ENCODE results near the gene VAV3. TPM values are rescaled to one million over a fixed set of nuclear protein-coding genes. Genes with fewer than 3 reads are reported as not detected.

VAV3 gene
- total RNA-seq, 2 experiments from 2014 or later = 2.3 to 8.3 TPM

DNA sequence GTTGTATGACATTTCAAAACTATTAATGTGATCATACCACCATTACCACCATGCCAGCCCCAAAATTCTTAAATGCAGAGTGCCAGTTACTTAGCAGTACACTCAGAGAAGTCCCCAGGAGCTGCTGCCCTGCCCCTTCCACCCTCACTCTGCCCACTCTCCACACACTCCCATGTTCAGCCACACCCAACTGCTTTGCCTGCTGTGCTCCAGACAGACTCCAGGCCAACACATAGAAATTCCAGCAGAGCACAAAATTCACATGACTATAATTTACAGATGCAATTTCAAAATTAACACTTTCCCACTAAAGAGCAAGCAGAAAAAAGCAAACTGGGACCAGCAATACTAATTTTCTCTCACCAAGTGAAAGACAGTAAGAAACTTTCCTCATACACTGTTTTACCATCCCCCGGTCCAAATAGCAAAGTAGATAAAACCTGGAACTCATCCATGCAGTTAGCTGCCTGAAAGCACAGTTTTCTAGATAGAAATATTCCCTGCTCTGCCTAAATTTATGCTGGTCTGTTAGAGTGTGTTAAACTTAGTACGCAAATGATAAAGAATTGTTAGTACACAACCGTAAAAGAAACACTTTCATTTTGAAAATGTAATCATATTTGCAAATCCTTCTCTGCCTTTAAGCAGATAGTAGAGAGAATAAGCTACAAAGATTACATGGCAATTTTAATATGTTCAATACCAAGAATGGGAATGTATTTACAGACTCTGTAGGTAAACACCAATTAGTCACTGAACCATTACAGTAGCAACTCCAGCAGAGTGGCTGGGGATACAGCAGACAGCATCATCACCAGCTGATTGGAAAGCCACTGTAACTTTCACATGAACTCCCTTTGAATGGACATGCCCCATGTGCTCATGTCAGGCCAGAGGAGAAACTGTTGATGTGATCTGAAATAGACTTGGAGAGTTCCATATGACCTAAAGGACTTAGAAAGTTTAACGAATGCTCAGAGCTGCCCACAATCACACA, 176.5 kb downstream of the VAV3 start:
- TF ChIP-seq, protein P1, sequence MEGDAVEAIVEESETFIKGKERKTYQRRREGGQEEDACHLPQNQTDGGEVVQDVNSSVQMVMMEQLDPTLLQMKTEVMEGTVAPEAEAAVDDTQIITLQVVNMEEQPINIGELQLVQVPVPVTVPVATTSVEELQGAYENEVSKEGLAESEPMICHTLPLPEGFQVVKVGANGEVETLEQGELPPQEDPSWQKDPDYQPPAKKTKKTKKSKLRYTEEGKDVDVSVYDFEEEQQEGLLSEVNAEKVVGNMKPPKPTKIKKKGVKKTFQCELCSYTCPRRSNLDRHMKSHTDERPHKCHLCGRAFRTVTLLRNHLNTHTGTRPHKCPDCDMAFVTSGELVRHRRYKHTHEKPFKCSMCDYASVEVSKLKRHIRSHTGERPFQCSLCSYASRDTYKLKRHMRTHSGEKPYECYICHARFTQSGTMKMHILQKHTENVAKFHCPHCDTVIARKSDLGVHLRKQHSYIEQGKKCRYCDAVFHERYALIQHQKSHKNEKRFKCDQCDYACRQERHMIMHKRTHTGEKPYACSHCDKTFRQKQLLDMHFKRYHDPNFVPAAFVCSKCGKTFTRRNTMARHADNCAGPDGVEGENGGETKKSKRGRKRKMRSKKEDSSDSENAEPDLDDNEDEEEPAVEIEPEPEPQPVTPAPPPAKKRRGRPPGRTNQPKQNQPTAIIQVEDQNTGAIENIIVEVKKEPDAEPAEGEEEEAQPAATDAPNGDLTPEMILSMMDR (conservative IDR thresholded peaks at IDR 0.05; ENCODE audit: low read length) = no peak
- TF ChIP-seq EZH2phosphoT487 (IDR thresholded peaks at IDR 0.05; ENCODE audit: borderline replicate concordance, low read depth, low read length) = no peak
- H3K9me3 ChIP-seq (ENCODE audit: low read length) = no peaks in the 10 kb centered on the region
- H3K27ac ChIP-seq (ENCODE audit: low read depth, low read length, poor library complexity, severe bottlenecking) = no peak overlapping the region
- CTCF ChIA-PET (ENCODE audit: unreplicated experiment) = interaction anchor here (1.1 kb wide), 1 partner anchor 56 kb away, joined by 3 read pairs; no protein-coding TSS in a partner anchor
- H3K4me1 ChIP-seq (ENCODE audit: insufficient read depth, low read length, poor library complexity, severe bottlenecking) = peaks cover 43% of the 10 kb centered on the region
- POLR2A ChIA-PET = interaction anchor here (1.0 to 1.8 kb wide), 2 partner anchors 8 to 338 kb away, joined by 3 to 6 read pairs; no protein-coding TSS in a partner anchor
- intact Hi-C loops (cut with micrococcal nuclease; ENCODE audit: unreplicated experiment) = loop anchor here (5.0 kb wide), 3 partner anchors 54 to 289 kb away; no protein-coding TSS in a partner anchor
- no peaks in the 10 kb centered on the region for H3K9me2 ChIP-seq (ENCODE audit: insufficient read depth, low read length)
- no peaks in the 10 kb centered on the region for H4K20me1 ChIP-seq (ENCODE audit: insufficient read depth, low read length)
- H3K4me2 ChIP-seq (ENCODE audit: low read length) = peak overlapping the region; percentile 26; the same call in 1 of the 2 replicates
- H3K36me3 ChIP-seq (ENCODE audit: insufficient read depth, low read length) = no peaks in the 10 kb centered on the region
- H3K4me3 ChIP-seq (ENCODE audit: low read depth, low read length, poor library complexity, severe bottlenecking) = no peak overlapping the region
- no peak overlapping the region for H2AFZ ChIP-seq (ENCODE audit: low read length)
- DNase-seq (ENCODE audit: low spot score) = no peak
- no peaks in the 10 kb centered on the region for H3K79me2 ChIP-seq (ENCODE audit: insufficient read depth, low read depth, low read length)
- no TSS peak for BruUV-seq (replicated peaks)

- no peak for TF ChIP-seq EZH2phosphoT487 (IDR thresholded peaks at IDR 0.05; ENCODE audit: borderline replicate concordance, low read depth, low read length)
- TF ChIP-seq, protein P1 (conservative IDR thresholded peaks at IDR 0.05; ENCODE audit: low read length) = peak; percentile 75
- H3K9me3 ChIP-seq (ENCODE audit: low read length) = no peaks in the 10 kb centered on the region
- no TSS peak for BruUV-seq (replicated peaks)
- DNase-seq (ENCODE audit: low spot score) = peak; percentile 62
- intact Hi-C loops (cut with micrococcal nuclease; ENCODE audit: unreplicated experiment) = loop anchor here (2.0 to 5.0 kb wide), 5 partner anchors 55 to 290 kb away; partner anchors contain the start of gene VAV3
- H3K4me1 ChIP-seq (ENCODE audit: insufficient read depth, low read length, poor library complexity, severe bottlenecking) = peaks cover 33% of the 10 kb centered on the region
- POLR2A ChIA-PET = interaction anchor here (0.6 to 1.9 kb wide), 5 partner anchors 8 to 645 kb away, joined by 3 to 17 read pairs (median 4); no protein-coding TSS in a partner anchor
- H3K4me2 ChIP-seq (ENCODE audit: low read length) = 0 out of 2 replicates have a peak overlapping the region, but pooled peaks have one; percentile 11
- H2AFZ ChIP-seq (ENCODE audit: low read length) = peak overlapping the region; percentile 67; the same call in 1 of the 2 replicates
- no peak overlapping the region for H3K27ac ChIP-seq (ENCODE audit: low read depth, low read length, poor library complexity, severe bottlenecking)
- H3K79me2 ChIP-seq (ENCODE audit: insufficient read depth, low read depth, low read length) = no peaks in the 10 kb centered on the region
- no peaks in the 10 kb centered on the region for H3K36me3 ChIP-seq (ENCODE audit: insufficient read depth, low read length)
- H3K9me2 ChIP-seq (ENCODE audit: insufficient read depth, low read length) = no peaks in the 10 kb centered on the region
- CTCF ChIA-PET (ENCODE audit: unreplicated experiment) = interaction anchor here (1.1 kb wide), 1 partner anchor 57 kb away, joined by 3 read pairs; no protein-coding TSS in a partner anchor
- H4K20me1 ChIP-seq (ENCODE audit: insufficient read depth, low read length) = no peaks in the 10 kb centered on the region
- H3K4me3 ChIP-seq (ENCODE audit: low read depth, low read length, poor library complexity, severe bottlenecking) = no peak overlapping the region
Measured at GRCh38 chr1:107787299-107787698, 177.7 kb downstream of the VAV3 start.

All from OCI-LY7 (cell line).